H1 (cell line): ENCODE data around the gene NEK10. TPM values are rescaled to one million over a fixed set of nuclear protein-coding genes. Genes with fewer than 3 reads are reported as not detected.
A peak's percentile ranks its signal among the peaks of the same experiment; 100 is the strongest.

Source experiments
- CTCF ChIA-PET: fragments of 300-600 bp; sonication (Branson Sonifier 250); formaldehyde crosslinking; loops from one replicate; lab custom pipeline; 2021; ENCODE audit not compliant: partially characterized antibody; lab: Charles Lee
- POLR2A ChIA-PET: fragments of 300-600 bp; sonication (Branson Sonifier 250); formaldehyde crosslinking; loops from one replicate; lab custom pipeline; 2021; ENCODE audit warnings: inconsistent platforms; ENCODE audit not compliant: partially characterized antibody; lab: Charles Lee
- DNase-seq, 2 experiments: peaks; one replicate each; pipeline versions ENCODE4 v3.0.0 to v3.0.0-alpha.2; 2010 to 2022; ENCODE audit warnings: low spot score in 2 of 2, low read depth in 1 of 2, mixed read lengths in 1 of 2
- FAIRE-seq: peaks from 2 replicates; lab custom pipeline; 2011; peaks lifted over from hg19 to GRCh38; lab: Jason Lieb, UNC
- H2AFZ ChIP-seq: 2 replicates; pipeline ENCODE4 v1.8.1; 2012; ENCODE audit warnings: low read length, inconsistent platforms
- H2AK5ac ChIP-seq: 2 replicates; pipeline ENCODE4 v1.6.1; 2013; ENCODE audit warnings: low read depth, low read length
- H2BK120ac ChIP-seq: replicated peaks from 2 replicates; pipeline ENCODE3; 2013; ENCODE audit warnings: low read depth, low read length, inconsistent platforms
- H2BK12ac ChIP-seq: 2 replicates; pipeline ENCODE4 v1.6.1; 2013; ENCODE audit warnings: low read depth, low read length
- H2BK15ac ChIP-seq: 2 replicates; pipeline ENCODE4 v1.6.1; 2013; ENCODE audit warnings: low read length
- H2BK20ac ChIP-seq: 2 replicates; pipeline ENCODE4 v1.6.1; 2013; ENCODE audit warnings: low read length
- H2BK5ac ChIP-seq: 2 replicates; pipeline ENCODE4 v1.6.1; 2013; ENCODE audit warnings: low read depth, low read length
- H3K14ac ChIP-seq: 2 replicates; pipeline ENCODE4 v1.6.1; 2013; ENCODE audit warnings: inconsistent platforms; ENCODE audit not compliant: insufficient read length
- H3K18ac ChIP-seq: 2 replicates; pipeline ENCODE4 v1.6.1; 2013; ENCODE audit warnings: low read length; ENCODE audit errors: extremely low read depth
- H3K23ac ChIP-seq: 2 replicates; pipeline ENCODE4 v1.6.1; 2013; ENCODE audit warnings: inconsistent platforms; ENCODE audit not compliant: insufficient read length
- H3K23me2 ChIP-seq: 2 replicates; pipeline ENCODE4 v1.6.1; 2013; ENCODE audit warnings: low read depth, low read length
- H3K27ac ChIP-seq: 2 replicates; pipeline ENCODE4 v1.6.1; 2011; ENCODE audit warnings: low read depth, low read length, inconsistent platforms
- H3K27me3 ChIP-seq, 4 experiments: replicated peaks in 1 of 4; 1 replicate in 1 of 4; 2 replicates in 3 of 4; pipeline versions ENCODE4 v1.6.1 to v1.8.1; 2011 to 2013; ENCODE audit warnings: low read length in 3 of 4, mild to moderate bottlenecking in 3 of 4, inconsistent platforms in 2 of 4, mixed read lengths in 2 of 4, moderate library complexity in 1 of 4; ENCODE audit not compliant: control insufficient read depth in 3 of 4, insufficient read depth in 3 of 4; ENCODE audit errors: extremely low read depth in 1 of 4
- H3K36me3 ChIP-seq, 4 experiments: 2 replicates each; pipeline versions ENCODE4 v1.6.1 to v1.8.1; 2011 to 2013; ENCODE audit warnings: mild to moderate bottlenecking in 4 of 4, low read length in 3 of 4, moderate library complexity in 2 of 4, control low read depth in 1 of 4, inconsistent platforms in 1 of 4; ENCODE audit not compliant: insufficient read depth in 4 of 4, control insufficient read depth in 2 of 4
- H3K4ac ChIP-seq: replicated peaks from 2 replicates; pipeline ENCODE3; 2013; ENCODE audit warnings: low read length, low read depth, mixed read lengths, inconsistent platforms; ENCODE audit not compliant: insufficient read length
- H3K4me1 ChIP-seq, 4 experiments: replicated peaks in 1 of 4; 1 replicate in 1 of 4; 2 replicates in 3 of 4; pipeline versions ENCODE4 v1.6.1 to v1.8.1; 2011 to 2013; ENCODE audit warnings: low read length in 3 of 4, inconsistent platforms in 2 of 4, mixed read lengths in 1 of 4; ENCODE audit not compliant: insufficient read depth in 4 of 4, control insufficient read depth in 3 of 4
- H3K4me2 ChIP-seq, 2 experiments: 2 replicates each; pipeline versions ENCODE4 v1.6.1 to v1.8.1; 2011 to 2013; ENCODE audit warnings: low read depth in 2 of 2, low read length in 2 of 2, control low read depth in 1 of 2, inconsistent platforms in 1 of 2, mild to moderate bottlenecking in 1 of 2; ENCODE audit not compliant: insufficient read depth in 1 of 2
- H3K4me3 ChIP-seq, 4 experiments: fragments of 200-600, 300-600 bp in 1 of 4; sonication (generic), shearing (Covaris generic), sonication (Bioruptor Twin) in 1 of 4; 2 replicates each; pipeline versions ENCODE4 v1.5.1 to v1.8.1; 2011 to 2016; ENCODE audit warnings: low read length in 4 of 4, low read depth in 3 of 4, control low read depth in 2 of 4, inconsistent platforms in 2 of 4, mild to moderate bottlenecking in 2 of 4, mixed read lengths in 1 of 4, moderate library complexity in 1 of 4; ENCODE audit not compliant: insufficient read depth in 2 of 4; ENCODE audit errors: extremely low read depth in 1 of 4
- H3K56ac ChIP-seq: replicated peaks from 2 replicates; pipeline ENCODE3; 2013; ENCODE audit warnings: low read depth, mild to moderate bottlenecking, mixed read lengths, low read length, inconsistent platforms; ENCODE audit not compliant: insufficient read length
- H3K79me1 ChIP-seq: 2 replicates; pipeline ENCODE4 v1.6.1; 2013; ENCODE audit warnings: low read depth, low read length, control low read depth
- H3K79me2 ChIP-seq, 2 experiments: 2 replicates each; pipeline versions ENCODE4 v1.6.1 to v1.8.1; 2012 to 2013; ENCODE audit warnings: low read length in 2 of 2, mild to moderate bottlenecking in 2 of 2, inconsistent platforms in 1 of 2; ENCODE audit not compliant: insufficient read depth in 2 of 2, control insufficient read depth in 1 of 2
- H3K9ac ChIP-seq, 4 experiments: replicated peaks in 1 of 4; 1 replicate in 1 of 4; 2 replicates in 3 of 4; pipeline versions ENCODE4 v1.6.1 to v1.8.1; 2011 to 2013; ENCODE audit warnings: low read depth in 3 of 4, low read length in 3 of 4, control low read depth in 2 of 4, mild to moderate bottlenecking in 2 of 4, moderate library complexity in 2 of 4, inconsistent platforms in 1 of 4; ENCODE audit errors: extremely low read depth in 1 of 4
- H3K9me3 ChIP-seq, 2 experiments: 2 replicates each; pipeline versions ENCODE4 v1.6.1 to v1.8.1; 2012 to 2013; ENCODE audit warnings: mild to moderate bottlenecking in 2 of 2, moderate library complexity in 2 of 2, control low read depth in 1 of 2, inconsistent platforms in 1 of 2, low read depth in 1 of 2, low read length in 1 of 2, mixed read lengths in 1 of 2; ENCODE audit not compliant: insufficient read depth in 2 of 2
- H4K20me1 ChIP-seq, 2 experiments: replicated peaks in 1 of 2; 2 replicates each; pipeline versions ENCODE3 to v1.8.1; 2011 to 2013; ENCODE audit warnings: inconsistent platforms in 2 of 2, low read length in 2 of 2, mild to moderate bottlenecking in 1 of 2; ENCODE audit not compliant: insufficient read depth in 2 of 2, control insufficient read depth in 1 of 2
- H4K5ac ChIP-seq: 2 replicates; pipeline ENCODE4 v1.6.1; 2013; ENCODE audit warnings: low read length, low read depth, mixed read lengths, inconsistent platforms; ENCODE audit not compliant: insufficient read length
- H4K8ac ChIP-seq: 2 replicates; pipeline ENCODE4 v1.8.0; 2013; ENCODE audit warnings: mild to moderate bottlenecking, moderate library complexity, low read length, inconsistent platforms; ENCODE audit not compliant: insufficient read depth; ENCODE audit errors: extremely low read depth
- H4K91ac ChIP-seq: replicated peaks from 2 replicates; pipeline ENCODE3; 2013; ENCODE audit warnings: low read length, mixed read lengths, inconsistent platforms; ENCODE audit not compliant: insufficient read length
- ASH2L ChIP-seq: fragments of 200-600, 300-600 bp; sonication (generic); IDR thresholded peaks from one replicate; pipeline ENCODE4 v1.7.1; 2017; ENCODE audit warnings: low read length
- CTCF ChIP-seq, 3 experiments: IDR thresholded peaks; 1 replicate in 2 of 3; 2 replicates in 1 of 3; pipeline versions ENCODE4 v1.5.1 to v1.6.1; 2011; ENCODE audit warnings: low read length in 3 of 3, mild to moderate bottlenecking in 3 of 3, inconsistent platforms in 2 of 3, low read depth in 1 of 3, moderate library complexity in 1 of 3; ENCODE audit not compliant: insufficient read depth in 1 of 3; ENCODE audit errors: control extremely low read depth in 1 of 3
- FOSL1 ChIP-seq: IDR thresholded peaks from 2 replicates; pipeline ENCODE4 v1.6.1; 2011; ENCODE audit warnings: mild to moderate bottlenecking, low read depth, low read length, moderate library complexity; ENCODE audit not compliant: insufficient read depth
- HDAC2 ChIP-seq, 2 experiments: fragments of 300-600 bp in 1 of 2; sonication (generic) in 1 of 2; IDR thresholded peaks; 2 replicates each; pipeline ENCODE4 v1.6.1; 2011 to 2012; ENCODE audit warnings: low read depth in 2 of 2, low read length in 2 of 2, mild to moderate bottlenecking in 2 of 2, moderate library complexity in 2 of 2, borderline replicate concordance in 1 of 2, inconsistent platforms in 1 of 2
- NANOG ChIP-seq: IDR thresholded peaks from 2 replicates; pipeline ENCODE4 v1.6.1; 2011; ENCODE audit warnings: low read length, low read depth, mild to moderate bottlenecking, inconsistent platforms; ENCODE audit not compliant: insufficient read depth, poor library complexity, severe bottlenecking
- RAD21 ChIP-seq, 2 experiments: IDR thresholded peaks in 1 of 2; conservative IDR thresholded peaks in 1 of 2; 2 replicates each; pipeline ENCODE4 v1.6.1; 2011; ENCODE audit warnings: low read depth in 2 of 2, low read length in 2 of 2, improper control_type of control experiment in 1 of 2, inconsistent platforms in 1 of 2, mild to moderate bottlenecking in 1 of 2, moderate library complexity in 1 of 2
- TEAD4 ChIP-seq: IDR thresholded peaks from 2 replicates; pipeline ENCODE4 v1.6.1; 2012; ENCODE audit warnings: low read depth, low read length, inconsistent platforms, mixed read lengths
- WGBS, 2 experiments: shearing (Covaris generic) in 1 of 2; methylation state at CpG; one replicate each; pipeline versions ENCODE4 v1.1.6 to v1.1.7; 2013 to 2015; ENCODE audit warnings: low lambda C conversion rate in 2 of 2, mixed read lengths in 2 of 2, inconsistent platforms in 1 of 2, low coverage in 1 of 2, missing lambda C conversion rate in 1 of 2; ENCODE audit not compliant: insufficient replicate concordance in 2 of 2, insufficient coverage in 1 of 2, insufficient read length in 1 of 2; ENCODE audit errors: extremely low coverage in 1 of 2, missing lambda C conversion rate in 1 of 2; 5-methylcytosine and 5-hydroxymethylcytosine counted together
- polyA plus RNA-seq, 7 experiments: library from polyadenylated mRNA; depleted of rRNA in 3 of 7; stranded (reverse) in 5 of 7; unstranded in 2 of 7; fragments of >200 nt in 5 of 7; fragments of 200-250 nt in 2 of 7; gene quantifications; 1 replicate in 5 of 7; 2 replicates in 1 of 7; 4 replicates in 1 of 7; pipeline versions ENCODE4 v1.2.1 to v1.2.3, GENCODE V29; 2011 to 2013; ENCODE audit warnings: missing spikeins in 2 of 7, mixed read lengths in 2 of 7
- total RNA-seq: library from RNA; stranded (reverse); fragmentation: NEBNext Ultra II Directional; extraction: Animal tissue kit (Norgen Biotek cat#: 25700); gene quantifications from 2 replicates; pipeline ENCODE4 v1.2.1, GENCODE V29; 2021

Gene NEK10
- total and polyA plus RNA-seq, 2 of the 8 experiments (the other 6 are each of a cell fraction or from before 2014, with no cell fraction given): 0.18 to 0.50 TPM

GRCh38 chr3:27105904-27106303 lies 263.3 kb downstream of the NEK10 start:
- H2BK5ac ChIP-seq: no peak overlapping the region
- no peaks in the 10 kb centered on the region for H3K36me3 ChIP-seq
- no peak overlapping the region for H3K56ac ChIP-seq
- H3K79me2 ChIP-seq: no peaks in the 10 kb centered on the region
- peaks cover 0 to 8% (median 4%) of the 10 kb centered on the region in 4 experiments; a peak in 2 of 7 replicates for H3K4me1 ChIP-seq
- H3K18ac ChIP-seq: no peak overlapping the region
- no peak overlapping the region for H4K91ac ChIP-seq
- 33% methylated on average over 6 of the region's 6 CpGs; no CpG with 5 or more reads in 1 of the 2 experiments for WGBS, 2 experiments
- no peak overlapping the region for H3K27ac ChIP-seq
- no peak overlapping the region for H3K9ac ChIP-seq
- H2AFZ ChIP-seq: no peak overlapping the region
- H3K9me3 ChIP-seq: no peaks in the 10 kb centered on the region
- no peak overlapping the region for H2AK5ac ChIP-seq
- H3K23ac ChIP-seq: no peak overlapping the region
- no peak for FAIRE-seq
- TF ChIP-seq NANOG (peak; percentile 18), HDAC2 (IDR thresholded peaks at IDR 0.05; ENCODE audit: borderline replicate concordance in 1 of 2, low read depth in 2 of 2, low read length in 2 of 2) (no peak), FOSL1 (no peak), RAD21 (IDR thresholded peaks at IDR 0.05 in 1 of 2, conservative IDR thresholded peaks at IDR 0.05 in 1 of 2; ENCODE audit: low read depth in 2 of 2, low read length in 2 of 2) (peak; percentile 43 to 55), CTCF (IDR thresholded peaks at IDR 0.05; ENCODE audit: control extremely low read depth in 1 of 3, insufficient read depth in 1 of 3, low read depth in 1 of 3, low read length in 3 of 3) (peak; percentile 17 to 29 (median 24)), TEAD4 (0 out of 2 replicates have a peak, but pooled peaks have one; percentile 5), ASH2L (no peak)
- POLR2A ChIA-PET: no interaction called here
- no peak overlapping the region for H3K14ac ChIP-seq
- no peak overlapping the region for H2BK120ac ChIP-seq
- no peaks in the 10 kb centered on the region for H4K20me1 ChIP-seq
- H3K4ac ChIP-seq: no peak overlapping the region
- peak; percentile 54 to 56 for DNase-seq
- no peak overlapping the region for H4K5ac ChIP-seq
- no peak overlapping the region for H2BK12ac ChIP-seq
- H2BK15ac ChIP-seq: no peak overlapping the region
- no peak overlapping the region for H4K8ac ChIP-seq
- peaks cover 0 to 1% (median 0%) of the 10 kb centered on the region in 4 experiments; a peak in 1 of 7 replicates for H3K27me3 ChIP-seq
- H3K4me3 ChIP-seq: no peak overlapping the region
- no peaks in the 10 kb centered on the region for H3K79me1 ChIP-seq
- H2BK20ac ChIP-seq: no peak overlapping the region
- no peak overlapping the region; a peak in 2 of 4 replicates for H3K4me2 ChIP-seq
- CTCF ChIA-PET: interaction anchor here (0.8 to 1.9 kb wide), 8 partner anchors 8 to 183 kb away, joined by 3 to 5 read pairs (median 3); no protein-coding TSS in a partner anchor
- H3K23me2 ChIP-seq: no peaks in the 10 kb centered on the region
